Stimulated activated CD8-positive, alpha-beta memory T cell treated with anti-CD3 and anti-CD28 coated beads, Interleukin-12 subunit alpha, Interleukin-12 subunit beta, amount 100 ng/mL, for 24 hours (primary cell): ENCODE data around the gene TTC29.
"Not testable (repeated sequence)": the region's sequence is repeated elsewhere in the genome, so short reads cannot be mapped to it uniquely, and the experiment has no call there.

Source experiments
- DNase-seq: peaks from one replicate; pipeline ENCODE4 v3.0.0-alpha.2; 2020; ENCODE audit errors: extremely low read depth

TTC29 gene

DNA sequence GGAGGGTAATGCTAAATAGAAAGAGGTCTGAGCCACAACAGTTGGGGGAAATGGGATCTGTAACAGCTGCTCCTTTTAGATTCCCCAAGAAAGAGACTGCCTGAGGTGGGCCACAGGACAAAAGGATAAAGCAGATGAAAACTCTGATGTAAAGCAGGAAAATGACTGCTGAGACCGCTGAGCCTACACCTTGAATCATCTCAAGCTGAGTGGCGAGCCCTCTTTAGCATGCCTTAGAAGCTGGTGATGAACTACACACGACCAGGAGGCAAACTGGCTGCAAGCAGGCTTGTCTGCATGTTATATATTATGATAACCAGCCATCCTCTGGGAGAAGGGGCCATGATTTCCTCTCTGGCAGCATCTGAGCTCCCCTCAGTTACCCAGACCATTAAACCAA lies 88.4 kb downstream of the TTC29 start:
- no peak for DNase-seq

DNA sequence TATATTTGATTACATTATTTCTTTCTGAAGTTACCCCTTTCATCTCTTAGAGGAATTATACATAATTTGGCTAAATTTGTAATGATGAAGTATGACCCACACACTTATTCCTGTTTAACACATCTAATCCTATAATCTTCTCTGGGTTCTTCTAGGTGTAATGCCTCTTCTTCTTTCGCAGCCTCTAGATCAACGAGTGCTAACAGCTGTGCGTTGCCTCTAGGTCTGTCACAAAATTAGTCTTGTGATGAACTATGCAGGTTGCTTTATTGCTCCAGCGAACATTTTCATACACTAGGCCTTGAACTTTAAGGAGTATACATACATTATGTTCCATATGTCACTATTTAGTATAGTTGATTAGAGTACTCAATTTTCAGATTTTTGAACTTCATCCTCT lies 89.9 kb downstream of the TTC29 start:
- DNase-seq: no peak

DNA sequence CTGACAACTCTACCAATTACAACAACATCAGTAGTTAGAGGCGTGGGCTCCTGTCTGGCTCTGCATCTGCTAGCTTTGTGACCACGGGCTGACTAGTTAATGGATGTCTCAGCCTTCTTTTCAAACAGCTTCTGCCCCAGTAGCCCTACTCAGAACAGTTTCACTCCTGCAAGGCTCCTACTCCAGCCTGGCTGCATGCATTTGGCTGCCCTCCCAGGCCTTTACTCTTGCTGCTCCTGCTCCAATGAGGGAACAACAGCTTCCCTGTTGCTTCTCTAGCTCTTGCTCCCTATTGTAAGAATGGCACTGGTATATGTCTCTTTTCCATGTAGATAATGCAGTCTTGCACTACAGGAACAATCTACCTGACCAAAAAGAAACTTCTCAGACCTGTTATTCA lies 93.3 kb downstream of the TTC29 start:
- no peak for DNase-seq

DNA sequence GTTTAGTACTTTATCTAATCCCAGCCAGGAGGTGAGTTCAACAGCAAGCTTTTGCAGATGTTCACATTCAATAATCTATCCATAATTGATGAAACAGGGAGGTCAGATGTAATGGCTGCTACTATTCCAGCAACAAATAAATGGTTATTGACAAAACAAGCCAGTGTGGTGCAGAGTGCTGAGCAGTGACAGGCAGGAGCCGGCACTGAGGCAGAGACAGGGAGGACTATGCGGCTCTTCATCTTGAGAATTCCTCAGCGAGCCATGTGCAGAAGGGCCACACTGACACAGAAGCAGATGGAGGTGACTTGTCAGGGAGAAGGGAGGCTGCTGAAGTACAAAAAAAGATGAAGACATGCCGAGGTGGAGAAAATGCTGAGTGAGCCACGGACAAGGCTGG lies 98.3 kb downstream of the TTC29 start:
- no peak for DNase-seq

DNA sequence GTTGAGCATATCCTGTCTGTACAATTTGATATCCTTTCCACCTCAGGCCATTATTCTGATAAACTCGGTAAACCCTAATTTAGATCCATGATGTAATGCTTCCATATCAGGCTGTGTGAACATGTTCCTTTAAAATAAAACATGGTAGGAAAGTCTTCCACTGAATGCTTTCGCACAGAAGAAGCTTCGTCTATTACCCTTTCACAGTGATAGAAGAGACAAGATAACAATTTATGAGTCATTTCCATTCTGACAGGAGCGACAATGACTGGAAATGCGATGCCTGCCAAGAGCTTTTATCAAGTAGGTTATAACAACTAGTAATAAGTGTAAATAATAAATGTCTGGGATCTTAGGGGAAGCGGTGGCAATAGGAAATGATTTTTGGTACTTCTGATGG lies 98.8 kb downstream of the TTC29 start:
- no peak for DNase-seq

DNA sequence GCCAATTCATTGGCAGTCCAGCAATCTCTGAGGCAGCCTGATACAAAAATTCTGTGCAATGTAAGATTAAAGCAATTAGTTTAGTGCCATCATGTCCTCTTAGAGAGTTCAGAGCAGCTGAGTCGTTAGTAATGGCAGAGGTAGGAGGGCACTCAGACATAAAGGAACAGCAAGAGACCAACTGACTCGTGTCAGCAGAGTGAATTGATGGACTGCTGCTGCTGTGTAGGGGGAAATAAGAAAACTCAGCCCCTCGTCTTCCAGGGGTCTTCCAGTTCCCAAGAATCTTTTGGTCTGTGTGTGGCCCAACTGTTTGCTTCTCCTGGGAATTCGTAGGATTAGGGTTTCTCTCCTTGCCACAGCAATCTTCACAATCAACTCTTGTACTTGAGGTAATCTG lies 100.9 kb downstream of the TTC29 start:
- DNase-seq: no peak

DNA sequence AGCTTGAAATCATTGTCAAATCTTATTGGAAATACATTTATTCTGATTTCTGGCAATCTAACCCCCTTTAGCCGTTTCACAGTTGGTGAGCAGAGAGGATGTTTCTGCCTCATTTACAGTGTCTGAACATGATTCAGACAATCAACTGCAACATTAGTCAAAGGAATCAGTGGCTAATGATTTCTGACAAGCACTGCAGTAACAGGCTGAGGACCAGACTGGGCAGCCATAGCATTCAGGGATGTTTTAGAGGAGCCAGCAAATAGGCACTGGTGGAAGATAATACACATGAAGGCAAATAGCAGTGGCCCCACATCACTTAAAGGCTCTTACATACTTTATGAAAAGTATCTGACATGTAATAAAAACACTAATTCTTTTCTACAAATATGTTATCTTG lies 102.8 kb downstream of the TTC29 start:
- no peak for DNase-seq

DNA sequence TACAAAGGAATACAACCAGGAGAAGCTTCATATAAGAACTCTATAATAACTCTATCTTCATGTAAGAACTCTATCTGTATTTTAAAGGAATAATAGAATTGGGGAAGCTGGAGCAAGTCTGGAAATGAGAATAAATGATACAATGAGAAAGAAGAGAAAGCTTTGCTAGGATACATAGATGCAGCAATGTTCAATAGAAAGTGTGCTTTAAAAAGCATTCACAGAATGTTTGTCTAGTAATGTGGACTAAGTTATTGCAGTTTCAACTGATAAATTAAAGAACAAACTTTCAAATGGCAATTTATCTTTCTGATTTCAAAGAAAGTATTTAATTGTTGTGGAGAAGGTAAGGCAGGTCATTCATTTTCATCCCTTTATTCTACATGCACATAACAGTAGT lies 104.9 kb downstream of the TTC29 start:
- no peak for DNase-seq

DNA sequence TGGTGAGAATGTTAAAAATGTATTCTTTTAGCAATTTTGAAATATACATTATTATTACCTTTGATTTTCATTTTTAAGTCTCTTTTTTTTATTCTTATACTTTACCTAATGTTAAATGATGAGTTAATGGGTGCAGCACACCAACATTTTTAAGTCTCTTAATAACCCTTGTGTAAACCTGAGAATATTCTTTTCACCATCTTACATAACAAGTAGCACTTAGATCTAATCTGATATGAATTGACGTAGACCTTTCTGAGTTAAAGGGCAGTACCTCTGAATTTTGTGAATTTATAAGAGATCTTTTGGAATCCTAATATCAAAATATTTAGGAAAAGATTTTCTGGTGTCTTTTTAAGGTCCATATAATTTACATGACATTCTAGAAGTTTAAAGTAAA lies 110.6 kb downstream of the TTC29 start:
- DNase-seq: no peak

DNA sequence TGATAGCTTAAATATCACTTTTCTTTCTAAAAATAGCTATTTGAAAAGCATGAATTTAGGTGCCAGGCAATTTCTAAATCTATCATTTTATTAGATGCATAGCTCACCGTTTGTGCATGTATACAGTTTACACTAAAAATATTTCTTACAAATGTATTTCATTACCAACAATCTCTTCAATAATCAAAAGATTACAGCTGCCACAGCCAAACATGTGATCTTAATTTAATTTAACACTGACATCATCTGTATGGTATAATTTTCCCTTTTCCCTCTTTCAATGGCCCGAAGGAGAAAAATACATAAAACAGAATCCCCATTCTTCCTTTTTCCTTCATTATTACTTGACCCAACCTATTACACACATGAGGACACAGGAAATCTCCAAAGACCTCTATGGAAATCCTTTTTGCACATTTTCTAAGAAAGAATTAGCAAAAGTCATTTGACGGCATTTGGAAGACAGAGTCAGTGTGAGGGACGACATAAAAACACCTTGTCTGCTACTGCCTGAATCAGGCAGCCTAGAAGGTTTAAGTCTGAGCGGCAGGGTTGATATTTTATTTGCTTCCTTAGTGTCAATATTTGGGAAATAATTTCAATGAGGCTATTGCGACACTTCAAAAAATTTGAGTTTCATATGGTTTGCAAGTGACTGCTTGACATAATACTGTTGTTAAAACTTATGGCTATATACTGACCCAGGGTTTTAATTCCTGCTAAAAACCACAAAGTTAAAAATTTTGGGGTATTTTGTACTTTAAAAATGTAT lies 111.2 kb downstream of the TTC29 start:
- DNase-seq: no peak

DNA sequence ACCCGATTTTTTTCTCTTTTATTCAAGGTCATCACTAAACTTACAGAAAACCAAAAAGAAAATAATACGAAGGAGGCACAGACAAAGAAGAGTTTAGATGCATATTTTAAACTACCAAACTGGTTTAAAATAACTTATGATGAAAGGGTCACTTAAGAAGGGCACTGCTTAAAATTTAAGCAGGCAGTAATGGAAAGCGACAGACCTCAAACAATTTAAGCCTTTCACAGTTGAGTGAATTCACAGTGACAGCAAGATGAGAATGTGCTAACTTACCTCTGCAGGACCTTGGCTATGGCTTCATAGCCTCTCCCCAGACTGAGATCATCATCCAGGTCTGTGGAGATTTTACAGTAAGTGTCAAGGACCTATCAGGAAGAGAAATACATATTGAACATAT lies 112.1 kb downstream of the TTC29 start:
- DNase-seq: no peak

DNA sequence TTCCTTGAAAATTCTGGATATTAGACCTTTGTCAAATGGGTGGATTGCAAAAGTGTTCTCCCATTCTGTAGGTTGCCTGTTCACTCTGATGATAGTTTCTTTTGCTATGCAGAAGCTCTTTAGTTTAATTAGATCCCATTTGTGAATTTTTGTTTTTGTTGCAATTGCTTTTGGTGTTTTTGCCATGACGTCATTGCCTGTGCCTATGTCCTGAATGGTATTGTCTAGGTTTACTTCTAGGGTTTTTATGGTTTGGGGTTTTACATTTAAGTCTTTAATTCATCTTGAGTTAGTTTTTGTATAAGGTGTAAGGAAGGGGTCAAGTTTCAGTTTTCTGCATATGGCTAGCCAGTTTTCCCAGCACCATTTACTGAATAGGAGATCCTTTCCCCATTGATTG lies 122.7 kb downstream of the TTC29 start:
- not testable (repeated sequence) for DNase-seq

DNA sequence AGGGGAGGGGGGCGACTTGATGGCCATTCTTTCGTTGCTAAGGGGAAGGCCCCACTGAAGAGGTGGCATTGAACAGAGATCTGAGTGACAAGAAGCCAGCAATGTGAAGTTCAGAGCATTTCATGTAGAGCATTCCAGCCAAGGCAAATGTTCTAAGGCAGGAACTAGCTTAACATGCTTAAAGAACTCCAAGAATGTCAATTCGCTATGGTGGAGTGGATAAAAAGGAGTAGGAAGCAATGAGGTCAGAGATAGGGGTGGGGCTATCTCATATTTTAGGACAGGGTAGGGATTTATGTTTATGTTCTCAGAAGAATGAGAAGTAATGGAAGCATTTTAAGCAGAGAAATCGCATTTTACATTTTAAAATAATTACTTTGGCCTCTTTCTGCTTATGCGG lies 130.9 kb downstream of the TTC29 start:
- no peak for DNase-seq

DNA sequence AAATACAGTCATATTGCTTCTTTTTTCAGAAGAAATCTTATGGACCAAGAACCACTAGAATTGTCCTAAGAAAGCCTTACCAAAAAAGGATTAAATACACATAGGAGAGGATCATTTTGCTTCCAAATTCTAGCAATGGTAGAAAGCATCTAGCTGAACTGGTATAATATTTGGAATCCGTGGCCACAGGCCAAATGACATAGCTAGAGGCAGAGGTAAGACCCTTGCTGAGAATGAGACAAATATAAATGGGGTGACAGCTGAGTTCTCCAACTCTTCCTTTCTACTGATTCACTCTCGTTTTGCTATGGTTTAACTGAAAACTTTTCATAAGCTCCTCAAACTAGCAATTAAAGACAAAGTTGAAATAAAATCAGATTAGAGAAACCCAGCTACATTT lies 150.0 kb downstream of the TTC29 start:
- DNase-seq: no peak

DNA sequence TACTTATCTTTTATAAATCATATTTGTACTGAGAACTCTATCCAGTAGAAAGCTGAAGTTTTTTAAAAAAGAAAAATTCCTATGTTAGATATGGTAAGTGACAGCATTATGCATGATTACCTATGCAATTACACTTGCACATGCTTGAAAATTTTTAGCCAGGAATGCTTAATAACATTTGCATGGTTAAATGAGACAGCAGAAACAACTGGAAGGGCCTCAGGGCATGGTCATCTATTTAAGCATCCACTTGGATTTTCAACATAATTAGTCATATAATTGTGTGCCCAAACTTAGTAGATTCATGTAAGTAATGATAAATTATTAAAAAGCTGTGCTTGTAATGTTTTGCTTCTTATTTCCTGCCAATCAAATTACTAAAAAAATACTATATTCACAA lies 151.9 kb downstream of the TTC29 start:
- no peak for DNase-seq

DNA sequence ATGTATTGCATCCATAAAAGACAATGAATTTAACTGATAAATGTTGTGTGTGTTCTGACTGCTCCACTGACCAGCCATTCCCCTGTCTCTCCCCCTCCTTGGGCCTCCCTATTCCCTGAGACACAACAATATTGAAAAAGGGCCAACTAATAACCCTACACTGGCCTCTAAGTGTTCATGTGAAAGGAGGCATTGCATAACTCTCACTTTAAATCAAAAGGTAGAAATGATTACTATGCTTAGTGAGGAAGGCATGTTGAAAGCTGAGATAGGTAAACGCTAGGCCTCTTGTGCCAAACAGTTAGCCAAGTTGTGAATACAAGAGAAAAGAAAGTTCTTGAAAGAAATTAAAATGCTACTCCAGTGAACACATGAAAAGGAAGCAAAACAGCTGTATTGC lies 154.2 kb downstream of the TTC29 start:
- no peak for DNase-seq

DNA sequence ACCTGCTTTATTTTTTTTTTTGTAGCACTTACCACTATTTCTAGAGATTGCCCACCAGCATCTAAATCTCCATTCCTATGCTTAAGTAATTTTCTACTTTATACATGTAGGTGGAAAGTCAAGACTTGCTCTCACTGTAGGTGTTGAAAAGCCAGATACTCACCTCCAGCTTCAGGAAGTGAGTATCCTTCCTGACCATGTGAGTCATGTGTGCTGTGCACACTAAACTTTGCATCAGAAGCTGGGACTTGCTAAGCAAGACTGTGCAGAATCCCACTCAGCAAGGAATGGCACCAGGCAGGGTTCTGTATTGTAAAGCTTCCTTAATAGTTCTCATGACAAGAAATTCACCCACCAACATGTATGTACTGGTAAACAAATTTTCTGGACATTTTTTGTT lies 155.1 kb downstream of the TTC29 start:
- DNase-seq: no peak

DNA sequence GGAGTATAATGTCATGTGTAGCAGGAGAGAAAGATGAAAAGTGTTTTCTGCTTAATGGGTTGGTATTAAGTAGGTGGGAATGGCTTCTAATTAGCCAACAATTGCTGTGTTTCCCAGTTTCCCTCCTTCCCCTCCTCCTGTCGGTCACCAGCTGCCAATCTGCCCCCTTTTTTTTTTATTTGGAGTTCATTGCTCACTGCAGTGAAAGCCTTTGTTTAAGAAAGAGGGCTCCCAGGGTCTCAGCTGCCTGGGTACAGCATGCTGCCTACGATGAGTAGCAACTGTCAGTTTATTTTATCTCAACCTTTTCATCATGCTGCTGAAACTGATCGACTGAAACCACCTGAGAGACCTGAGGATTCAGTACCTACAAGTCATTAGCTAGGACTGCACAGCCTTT lies 157.9 kb downstream of the TTC29 start:
- DNase-seq: no peak

DNA sequence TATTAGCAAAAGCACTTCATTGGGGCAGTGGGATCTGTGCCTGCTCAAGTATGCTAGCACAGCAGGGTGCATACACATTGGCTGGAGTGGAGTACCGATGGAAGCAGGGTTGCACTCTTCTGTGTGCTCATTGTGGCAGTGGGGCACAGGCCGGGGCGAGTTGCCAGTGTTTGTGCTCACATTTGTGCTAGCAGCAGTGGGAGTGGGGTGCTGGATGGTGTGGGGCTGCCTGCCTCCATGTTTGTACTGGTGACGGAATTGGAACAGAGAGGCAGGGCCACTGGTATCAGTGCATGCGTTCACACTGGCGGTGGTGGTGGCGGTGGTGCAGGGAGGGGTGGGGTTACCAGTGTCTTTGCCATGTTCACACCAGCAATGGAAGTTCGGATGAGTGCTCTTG lies 169.0 kb downstream of the TTC29 start:
- no peak for DNase-seq

DNA sequence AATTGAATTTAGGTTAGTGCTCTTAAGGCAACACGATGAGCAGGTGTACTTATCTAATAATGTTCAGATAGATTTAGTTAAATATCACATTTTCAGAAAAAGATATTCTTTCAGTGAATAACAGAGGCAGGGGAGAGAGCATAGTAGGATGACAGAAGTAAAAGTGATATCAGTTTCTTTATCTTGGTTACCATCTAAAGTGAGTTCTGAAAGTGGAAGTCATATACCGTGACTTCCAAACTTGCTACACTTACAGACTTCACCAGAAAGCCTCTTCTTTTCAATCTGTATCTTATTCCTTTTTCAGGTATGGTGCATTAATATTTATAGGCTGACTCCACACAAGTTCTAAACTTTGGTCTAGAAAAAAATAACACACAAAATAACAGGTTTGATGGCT lies 182.1 kb downstream of the TTC29 start:
- DNase-seq: no peak

DNA sequence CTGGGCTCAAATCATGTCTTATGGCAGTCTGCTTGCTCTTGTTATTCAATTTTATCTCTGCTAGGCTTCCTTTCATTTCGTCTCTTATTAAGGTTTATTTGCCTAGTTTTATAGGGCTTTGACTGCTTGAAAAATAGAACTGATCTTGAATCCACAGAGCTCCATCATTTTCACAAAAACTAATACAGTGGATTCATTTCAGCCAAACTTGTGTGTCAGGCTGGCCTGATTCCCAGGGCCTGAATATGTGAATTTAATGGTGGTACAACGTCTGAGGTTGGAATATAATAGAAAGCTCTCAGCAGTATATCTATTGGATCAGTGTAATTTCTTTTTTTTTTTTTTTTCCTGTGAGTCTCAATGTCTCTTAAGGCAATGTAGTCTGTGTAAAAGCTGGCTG lies 183.6 kb downstream of the TTC29 start:
- DNase-seq: no peak

DNA sequence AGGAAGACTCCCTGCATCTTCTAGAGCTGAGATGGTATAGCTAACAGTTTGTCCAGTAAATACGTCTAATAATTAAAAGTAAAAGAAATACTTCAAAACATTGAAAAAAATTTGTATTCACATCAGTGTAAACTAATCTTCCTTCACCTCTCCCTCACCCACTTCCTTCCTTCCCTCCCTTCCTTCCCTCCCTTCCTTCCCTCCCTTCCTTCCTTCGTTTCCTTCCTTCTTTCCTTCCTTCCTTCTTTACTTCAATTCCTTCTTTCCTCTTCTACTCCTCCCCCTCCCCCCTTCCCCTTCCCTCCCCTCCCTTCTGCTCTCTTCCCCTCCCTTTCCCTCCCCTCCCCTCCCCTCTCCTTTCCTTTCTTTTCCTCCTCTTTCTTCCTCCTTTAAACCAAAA lies 203.2 kb downstream of the TTC29 start:
- DNase-seq: no peak

DNA sequence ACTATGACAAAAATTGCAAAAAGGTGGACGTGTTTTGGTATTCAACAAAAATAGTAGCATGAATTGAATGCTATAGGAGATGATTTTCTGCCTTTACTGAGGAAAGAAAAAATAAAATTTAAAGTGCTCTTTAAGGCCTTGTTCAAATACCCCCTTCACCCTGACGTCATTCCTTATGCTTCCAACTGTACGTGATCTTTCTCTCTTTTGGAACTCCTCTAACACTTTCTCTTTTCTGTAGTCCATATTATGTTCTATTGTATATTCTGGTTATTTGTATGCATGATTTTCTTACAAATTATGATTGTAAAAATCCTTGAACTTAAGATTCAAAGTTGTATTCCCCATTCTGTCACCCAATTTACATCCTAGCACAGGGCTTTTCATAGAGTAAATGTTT lies 206.5 kb downstream of the TTC29 start:
- no peak for DNase-seq

DNA sequence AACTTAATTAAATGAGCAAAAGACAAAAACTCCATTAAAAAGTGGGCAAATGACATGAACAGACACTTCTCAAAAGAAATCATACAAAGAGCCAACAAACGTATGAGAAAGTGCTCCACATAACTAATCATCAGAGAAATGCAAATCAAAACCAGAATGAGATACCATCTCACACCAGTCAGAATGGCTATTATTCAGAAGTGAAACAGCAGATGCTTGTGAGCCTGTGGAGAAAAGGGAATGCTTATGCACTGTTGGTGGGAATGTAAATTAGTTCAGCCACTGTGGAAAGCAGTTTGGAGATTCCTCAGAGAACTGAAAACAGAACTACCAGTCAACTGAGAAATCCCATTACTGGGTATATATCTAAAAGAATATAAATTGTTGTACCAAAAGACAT lies 222.1 kb downstream of the TTC29 start:
- DNase-seq: not testable (repeated sequence)
